Umbilical cord (tissue), 2 donors: ENCODE results near the gene FGD5. TPM values are rescaled to one million over a fixed set of nuclear protein-coding genes. Genes with fewer than 3 reads are reported as not detected.
A peak's percentile ranks its signal among the peaks of the same experiment; 100 is the strongest.

Experiments used
- DNase-seq: peaks from one replicate; pipeline ENCODE4 v3.0.0-alpha.2; 2015; ENCODE audit warnings: low spot score
- total RNA-seq: library from RNA; depleted of rRNA; stranded (reverse); fragments of >200 nt; gene quantifications from one replicate; pipeline ENCODE4 v1.2.3, GENCODE V29; 2014; ENCODE audit warnings: low replicate concordance; ENCODE audit not compliant: insufficient read depth

FGD5 gene
- total RNA-seq, 1 donor from 2014 or later = 10.1 TPM

- peak; percentile 39 for DNase-seq
Measured at GRCh38 chr3:14823910-14824629, 5.3 kb downstream of the FGD5 start.

- DNase-seq = no peak
Measured at GRCh38 chr3:14824646-14825045, 5.9 kb downstream of the FGD5 start.

- no peak for DNase-seq
Measured at GRCh38 chr3:14826069-14826468, 7.3 kb downstream of the FGD5 start.

GRCh38 chr3:14827776-14828175 lies 9.0 kb downstream of the FGD5 start:
- DNase-seq = no peak

GRCh38 chr3:14829811-14830210 lies 11.0 kb downstream of the FGD5 start:
- peak; percentile 62 for DNase-seq

GRCh38 chr3:14831916-14832450 lies 13.2 kb downstream of the FGD5 start:
- DNase-seq = no peak

- DNase-seq = no peak
Measured at GRCh38 chr3:14832975-14833722, 14.4 kb downstream of the FGD5 start.

GRCh38 chr3:14834121-14834520 lies 15.4 kb downstream of the FGD5 start:
- DNase-seq = no peak

GRCh38 chr3:14834807-14835466 lies 16.2 kb downstream of the FGD5 start:
- DNase-seq = no peak

GRCh38 chr3:14836049-14836468 lies 17.3 kb downstream of the FGD5 start:
- DNase-seq = peak; percentile 64

- peak; percentile 43 for DNase-seq
Measured at GRCh38 chr3:14837186-14837877, 18.6 kb downstream of the FGD5 start.

- DNase-seq = peak; percentile 52
Measured at GRCh38 chr3:14837878-14838258, 19.1 kb downstream of the FGD5 start.

- DNase-seq = no peak
Measured at GRCh38 chr3:14839236-14839635, 20.5 kb downstream of the FGD5 start.

GRCh38 chr3:14841836-14842235 lies 23.1 kb downstream of the FGD5 start:
- DNase-seq = no peak

- no peak for DNase-seq
Measured at GRCh38 chr3:14842277-14842676, 23.5 kb downstream of the FGD5 start.

- no peak for DNase-seq
Measured at GRCh38 chr3:14843321-14843720, 24.6 kb downstream of the FGD5 start.

- no peak for DNase-seq
Measured at GRCh38 chr3:14844386-14845170, 25.8 kb downstream of the FGD5 start.

GRCh38 chr3:14845180-14845579 lies 26.4 kb downstream of the FGD5 start:
- no peak for DNase-seq

- DNase-seq = no peak
Measured at GRCh38 chr3:14845826-14846225, 27.1 kb downstream of the FGD5 start.

GRCh38 chr3:14846226-14846880 lies 27.6 kb downstream of the FGD5 start:
- no peak for DNase-seq
